OCI-LY7 (cell line): ENCODE results near the gene COL18A1. TPM values are rescaled to one million over a fixed set of nuclear protein-coding genes. Genes with fewer than 3 reads are reported as not detected.

Experiments used
- BruUV-seq: library from RNA; stranded (reverse); fragments of 400-500 nt; replicated peaks from 2 replicates; lab custom pipeline; 2021; lab: Mats Ljungman, UMichigan
- CTCF ChIA-PET: fragments of 300-600 bp; sonication (Branson Sonifier 250); formaldehyde crosslinking; loops from one replicate; lab custom pipeline; 2022; ENCODE audit warnings: antibody characterized with exemption; ENCODE audit not compliant: unreplicated experiment; lab: Charles Lee
- POLR2A ChIA-PET: fragments of 300-600 bp; sonication (Branson Sonifier 250); formaldehyde crosslinking; loops from one replicate; lab custom pipeline; 2022; ENCODE audit warnings: antibody characterized with exemption; lab: Charles Lee
- DNase-seq: peaks from one replicate; pipeline ENCODE4 v3.0.0-alpha.2; 2015; ENCODE audit warnings: low spot score
- H2AFZ ChIP-seq: fragments of 200-600 bp; sonication (generic), shearing (Covaris generic); 2 replicates; pipeline ENCODE4 v1.6.1; 2014; ENCODE audit warnings: mild to moderate bottlenecking, antibody characterized with exemption, low read length, moderate library complexity
- H3K27ac ChIP-seq: fragments of 200-600 bp; sonication (generic); 2 replicates; pipeline ENCODE4 v1.5.1; 2014; ENCODE audit warnings: mixed run types, low read depth, mild to moderate bottlenecking, moderate library complexity, low read length, inconsistent platforms; ENCODE audit not compliant: poor library complexity, severe bottlenecking
- H3K36me3 ChIP-seq: fragments of 200-600 bp; sonication (generic); 2 replicates; pipeline ENCODE4 v1.6.1; 2014; ENCODE audit warnings: mild to moderate bottlenecking, antibody characterized with exemption, low read length, moderate library complexity, mixed read lengths; ENCODE audit not compliant: insufficient read depth
- H3K4me1 ChIP-seq: fragments of 200-600 bp; sonication (generic); 2 replicates; pipeline ENCODE4 v1.5.1; 2014; ENCODE audit warnings: mild to moderate bottlenecking, low read length; ENCODE audit not compliant: insufficient read depth, poor library complexity, severe bottlenecking
- H3K4me2 ChIP-seq: fragments of 200-600 bp; sonication (generic); 2 replicates; pipeline ENCODE4 v1.6.1; 2014; ENCODE audit warnings: mild to moderate bottlenecking, low read length
- H3K4me3 ChIP-seq: fragments of 200-600 bp; sonication (generic); 2 replicates; pipeline ENCODE4 v1.5.1; 2014; ENCODE audit warnings: mild to moderate bottlenecking, low read depth, low read length; ENCODE audit not compliant: poor library complexity, severe bottlenecking
- H3K79me2 ChIP-seq: fragments of 200-600 bp; sonication (generic); 2 replicates; pipeline ENCODE4 v1.6.1; 2016; ENCODE audit warnings: low read depth, mild to moderate bottlenecking, low read length, moderate library complexity, mixed read lengths; ENCODE audit not compliant: insufficient read depth
- H3K9me2 ChIP-seq: fragments of 200-600 bp; sonication (generic); 2 replicates; pipeline ENCODE4 v1.6.1; 2016; ENCODE audit warnings: mild to moderate bottlenecking, low read length, mixed read lengths; ENCODE audit not compliant: insufficient read depth
- H3K9me3 ChIP-seq: fragments of 200-600 bp; sonication (generic); 2 replicates; pipeline ENCODE4 v1.6.1; 2014; ENCODE audit warnings: mild to moderate bottlenecking, mixed run types, low read length, mixed read lengths
- H4K20me1 ChIP-seq: fragments of 200-600 bp; sonication (generic); 2 replicates; pipeline ENCODE4 v1.6.1; 2014; ENCODE audit warnings: mild to moderate bottlenecking, antibody characterized with exemption, low read length, moderate library complexity, mixed read lengths; ENCODE audit not compliant: insufficient read depth
- CTCF ChIP-seq: fragments of 200-600 bp; sonication (generic); conservative IDR thresholded peaks from 2 replicates; pipeline ENCODE4 v1.5.1; 2014; ENCODE audit warnings: mild to moderate bottlenecking, antibody characterized with exemption, low read length, moderate library complexity, mixed read lengths
- EZH2phosphoT487 ChIP-seq: fragments of 200-600 bp; sonication (generic); IDR thresholded peaks from 2 replicates; pipeline ENCODE4 v1.6.1; 2018; ENCODE audit warnings: low read depth, borderline replicate concordance, mild to moderate bottlenecking, mixed run types, antibody characterized with exemption, low read length, moderate library complexity, mixed read lengths
- intact Hi-C: fragments of 100-400 bp; cut with micrococcal nuclease; formaldehyde crosslinking; loops from one replicate; pipeline ENCODE4 v1.10.0; 2022; ENCODE audit not compliant: unreplicated experiment
- total RNA-seq, 2 experiments: library from RNA; depleted of rRNA in 1 of 2; stranded (reverse); fragments of >200 nt in 1 of 2; shearing (Covaris generic) in 1 of 2; gene quantifications; 2 replicates each; pipeline ENCODE4 v1.2.3, GENCODE V29; 2014 to 2022

Gene COL18A1
- total RNA-seq, 2 experiments from 2014 or later, result 0.23 to 7.4 TPM

DNA sequence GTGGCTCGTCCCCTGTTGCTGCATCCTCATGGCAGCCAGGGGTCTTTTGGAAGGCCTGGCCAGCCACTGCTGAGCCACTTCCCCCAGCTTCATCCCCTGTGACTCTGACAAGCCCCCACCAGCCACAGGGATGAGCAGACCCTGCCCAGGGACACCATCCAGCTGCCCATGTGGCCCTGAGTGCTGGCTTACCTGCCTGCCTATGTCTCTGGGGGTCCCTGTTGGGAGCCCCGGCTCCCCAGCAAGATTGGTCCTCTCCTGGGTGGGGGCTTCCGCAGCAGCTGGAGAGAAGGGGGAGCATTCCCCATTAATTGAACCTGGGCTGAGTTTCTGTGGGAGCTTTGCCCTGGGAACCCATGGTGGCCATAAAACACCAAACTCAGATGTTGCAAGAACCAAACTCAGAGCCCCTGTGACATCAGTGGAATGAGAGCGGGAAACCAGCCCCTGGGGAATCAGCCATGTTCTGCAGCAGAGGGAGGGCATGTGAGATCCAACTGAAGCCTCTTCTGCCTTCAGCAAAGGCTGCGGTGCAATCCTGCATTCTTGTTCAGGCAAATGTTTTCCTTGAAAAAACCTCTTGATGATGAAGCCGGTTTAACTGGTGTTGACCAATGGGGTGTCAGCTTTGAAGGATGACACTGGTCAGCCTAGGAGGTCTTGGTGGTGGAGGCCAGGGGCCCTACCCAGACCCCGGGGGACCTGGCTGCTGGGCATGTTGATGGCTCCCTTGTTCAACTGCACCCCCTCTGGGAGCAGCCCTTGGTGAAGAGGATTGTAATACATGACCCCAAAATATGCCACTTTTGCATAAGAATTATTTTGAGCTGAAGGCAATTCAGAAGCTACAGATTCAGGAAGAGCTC, 28.3 kb upstream of the COL18A1 start:
- no TSS peak for BruUV-seq

DNA sequence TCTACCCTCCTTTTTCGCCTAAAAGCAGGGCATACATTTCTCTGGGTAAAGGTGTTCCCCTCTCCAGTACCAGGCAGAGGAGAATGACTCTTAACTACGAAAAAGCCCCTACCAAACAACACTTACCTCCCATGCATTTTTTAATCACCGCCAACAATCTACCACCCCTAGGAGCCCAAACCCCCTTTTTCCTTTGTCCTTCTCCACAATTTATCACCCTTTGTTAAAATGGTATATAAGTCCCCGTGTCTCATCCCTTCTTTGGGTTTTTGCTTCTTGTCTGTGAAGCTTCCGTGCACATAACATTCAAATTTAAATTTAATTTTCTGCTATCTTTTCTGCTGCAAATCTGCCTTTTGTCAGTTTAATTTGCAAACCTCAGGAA, 27.6 kb upstream of the COL18A1 start:
- ChIA-PET POLR2A (no interaction called here), CTCF (no interaction called here)
- Histone ChIP-seq H3K4me3 (no peak overlapping the region), H3K27ac (no peak overlapping the region), H4K20me1 (no peaks in the 10 kb centered on the region), H3K9me3 (no peaks in the 10 kb centered on the region), H3K36me3 (no peaks in the 10 kb centered on the region), H3K9me2 (no peaks in the 10 kb centered on the region), H2AFZ (no peak overlapping the region), H3K4me1 (no peaks in the 10 kb centered on the region), H3K79me2 (no peaks in the 10 kb centered on the region), H3K4me2 (no peak overlapping the region)
- no peak for DNase-seq
- no peak for TF ChIP-seq EZH2phosphoT487
- TF ChIP-seq CTCF, result no peak
- intact Hi-C loops, result no loop called here
- no TSS peak for BruUV-seq

More for the DNA sequence above, 28.3 kb upstream of the COL18A1 start:
- no peak for TF ChIP-seq EZH2phosphoT487
- TF ChIP-seq CTCF, result no peak
- H2AFZ ChIP-seq, result no peak overlapping the region
- H3K4me1 ChIP-seq, result no peaks in the 10 kb centered on the region
- H3K27ac ChIP-seq, result no peak overlapping the region
- intact Hi-C loops, result no loop called here
- H3K4me2 ChIP-seq, result no peak overlapping the region
- CTCF ChIA-PET, result no interaction called here
- no peak overlapping the region for H3K4me3 ChIP-seq
- no peaks in the 10 kb centered on the region for H3K36me3 ChIP-seq
- H3K9me2 ChIP-seq, result no peaks in the 10 kb centered on the region
- H3K79me2 ChIP-seq, result no peaks in the 10 kb centered on the region
- H3K9me3 ChIP-seq, result no peaks in the 10 kb centered on the region
- POLR2A ChIA-PET, result no interaction called here
- no peak for DNase-seq
- no peaks in the 10 kb centered on the region for H4K20me1 ChIP-seq

DNA sequence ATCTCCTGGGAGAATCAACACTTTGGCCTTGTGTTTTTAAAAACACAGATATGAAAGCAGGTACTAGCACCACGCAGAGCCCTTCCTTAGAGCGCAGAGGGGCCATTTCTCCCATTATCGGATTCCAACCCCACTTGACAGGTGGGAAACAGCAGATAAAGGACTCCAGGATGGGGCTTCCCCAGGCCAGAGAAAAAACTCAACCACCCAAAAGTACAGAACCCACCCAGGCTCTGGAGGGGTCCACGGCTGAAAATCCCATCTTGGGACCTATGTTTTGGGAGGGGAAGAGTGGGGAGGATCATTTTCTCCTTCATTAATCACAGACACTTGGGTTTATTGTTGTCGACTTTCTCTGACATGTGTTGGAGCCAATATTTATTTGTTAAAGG, 27.1 kb upstream of the COL18A1 start:
- TF ChIP-seq CTCF (no peak), EZH2phosphoT487 (no peak)
- H3K4me3 ChIP-seq, result no peak overlapping the region
- CTCF ChIA-PET, result no interaction called here
- no peak overlapping the region for H3K4me2 ChIP-seq
- no peak overlapping the region for H2AFZ ChIP-seq
- H3K36me3 ChIP-seq, result no peaks in the 10 kb centered on the region
- no peaks in the 10 kb centered on the region for H3K79me2 ChIP-seq
- intact Hi-C loops, result no loop called here
- POLR2A ChIA-PET, result no interaction called here
- H4K20me1 ChIP-seq, result no peaks in the 10 kb centered on the region
- no TSS peak for BruUV-seq
- H3K27ac ChIP-seq, result no peak overlapping the region
- no peaks in the 10 kb centered on the region for H3K9me2 ChIP-seq
- DNase-seq, result no peak
- no peaks in the 10 kb centered on the region for H3K4me1 ChIP-seq
- H3K9me3 ChIP-seq, result no peaks in the 10 kb centered on the region
